HL-60 (cell line): ENCODE measurements around the gene MED9.

Experiments used
- DNase-seq, 2 experiments: peaks; one replicate each; pipeline ENCODE4 v3.0.0-alpha.2; 2010 to 2020; ENCODE audit warnings: low read depth in 1 of 2, low spot score in 1 of 2
- H3K27ac ChIP-seq: fragments of 250-450 bp; sonication (Bioruptor Pico); replicated peaks from 2 replicates; pipeline ENCODE4 v1.5.1; 2020; ENCODE audit warnings: mild to moderate bottlenecking, moderate library complexity
- H3K27me3 ChIP-seq: fragments of 250-450 bp; sonication (Bioruptor Pico); 2 replicates; pipeline ENCODE4 v1.5.1; 2021; ENCODE audit warnings: mild to moderate bottlenecking, moderate library complexity; ENCODE audit not compliant: insufficient read depth, poor library complexity, severe bottlenecking
- H3K4me3 ChIP-seq: replicated peaks from 2 replicates; pipeline ENCODE4 v1.5.1; 2011; ENCODE audit warnings: mild to moderate bottlenecking, control low read depth, low read length; ENCODE audit not compliant: insufficient read depth
- CTCF ChIP-seq: IDR thresholded peaks from one replicate; pipeline ENCODE4 v1.5.1; 2011; ENCODE audit warnings: low read length, control low read depth, inconsistent platforms; ENCODE audit not compliant: insufficient read depth
- GABPA ChIP-seq: IDR thresholded peaks from 2 replicates; pipeline ENCODE4 v1.6.1; 2012; ENCODE audit warnings: low read depth
- POLR2AphosphoS5 ChIP-seq: IDR thresholded peaks from 2 replicates; pipeline ENCODE4 v1.6.1; 2012; ENCODE audit warnings: low read depth
- REST ChIP-seq: IDR thresholded peaks from 2 replicates; pipeline ENCODE4 v1.6.1; 2012; ENCODE audit warnings: low read depth; ENCODE audit not compliant: insufficient replicate concordance
- SPI1 ChIP-seq: IDR thresholded peaks from 2 replicates; pipeline ENCODE4 v1.6.1; 2012; ENCODE audit warnings: low read depth, mild to moderate bottlenecking, borderline replicate concordance

MED9 gene

GRCh38 chr17:17518951-17519350 lies 42.2 kb downstream of the MED9 start:
- no peak for DNase-seq
- no peak for TF ChIP-seq CTCF
- no peak for TF ChIP-seq REST
- no peak for TF ChIP-seq SPI1
- TF ChIP-seq POLR2AphosphoS5, result no peak
- TF ChIP-seq GABPA, result no peak
- Histone ChIP-seq H3K27ac (no peak overlapping the region), H3K27me3 (no peaks in the 10 kb centered on the region), H3K4me3 (no peak overlapping the region)

GRCh38 chr17:17519886-17520285 lies 43.1 kb downstream of the MED9 start:
- H3K27ac ChIP-seq, result no peak overlapping the region
- no peak overlapping the region for H3K4me3 ChIP-seq
- no peak for TF ChIP-seq SPI1
- no peak for TF ChIP-seq GABPA
- TF ChIP-seq CTCF, result no peak
- TF ChIP-seq REST, result no peak
- TF ChIP-seq POLR2AphosphoS5, result no peak
- no peaks in the 10 kb centered on the region for H3K27me3 ChIP-seq
- no peak for DNase-seq

GRCh38 chr17:17520599-17521232 lies 43.9 kb downstream of the MED9 start:
- no peak for DNase-seq
- no peak overlapping the region for H3K4me3 ChIP-seq
- TF ChIP-seq CTCF (no peak), GABPA (no peak), REST (no peak), SPI1 (no peak), POLR2AphosphoS5 (no peak)
- H3K27me3 ChIP-seq, result no peaks in the 10 kb centered on the region
- no peak overlapping the region for H3K27ac ChIP-seq
